Neural cell (in vitro differentiated cells): ENCODE data around the gene ATP6V0E2.

Source experiments
- EP300 ChIP-seq: fragments of 450-650 bp; conservative IDR thresholded peaks from 2 replicates; pipeline ENCODE4 v1.6.1; 2014; ENCODE audit warnings: antibody characterized with exemption, mild to moderate bottlenecking, moderate library complexity; ENCODE audit not compliant: poor library complexity, severe bottlenecking
- POLR2AphosphoS5 ChIP-seq: IDR thresholded peaks from 2 replicates; pipeline ENCODE4 v1.6.1; 2012
- REST ChIP-seq: IDR thresholded peaks from 2 replicates; pipeline ENCODE4 v1.6.1; 2012; ENCODE audit warnings: borderline replicate concordance
- SMC3 ChIP-seq: fragments of 450-650 bp; conservative IDR thresholded peaks from 2 replicates; pipeline ENCODE4 v1.6.1; 2014; ENCODE audit warnings: antibody characterized with exemption, mild to moderate bottlenecking, moderate library complexity; ENCODE audit not compliant: poor library complexity
- TAF1 ChIP-seq: IDR thresholded peaks from 2 replicates; pipeline ENCODE4 v1.6.1; 2012; ENCODE audit warnings: low read depth
- TF ChIP-seq, protein P1 (sequence below): fragments of 450-650 bp; IDR thresholded peaks from 2 replicates; pipeline ENCODE4 v1.5.1; 2014; ENCODE audit warnings: antibody characterized with exemption, mild to moderate bottlenecking, moderate library complexity; ENCODE audit not compliant: poor library complexity, severe bottlenecking

GRCh38 chr7:149830997-149831740, 42.6 kb upstream of the ATP6V0E2 start:
- TF ChIP-seq SMC3 (no peak), REST (no peak), EP300 (no peak), POLR2AphosphoS5 (no peak), TAF1 (no peak)
- TF ChIP-seq, protein P1, sequence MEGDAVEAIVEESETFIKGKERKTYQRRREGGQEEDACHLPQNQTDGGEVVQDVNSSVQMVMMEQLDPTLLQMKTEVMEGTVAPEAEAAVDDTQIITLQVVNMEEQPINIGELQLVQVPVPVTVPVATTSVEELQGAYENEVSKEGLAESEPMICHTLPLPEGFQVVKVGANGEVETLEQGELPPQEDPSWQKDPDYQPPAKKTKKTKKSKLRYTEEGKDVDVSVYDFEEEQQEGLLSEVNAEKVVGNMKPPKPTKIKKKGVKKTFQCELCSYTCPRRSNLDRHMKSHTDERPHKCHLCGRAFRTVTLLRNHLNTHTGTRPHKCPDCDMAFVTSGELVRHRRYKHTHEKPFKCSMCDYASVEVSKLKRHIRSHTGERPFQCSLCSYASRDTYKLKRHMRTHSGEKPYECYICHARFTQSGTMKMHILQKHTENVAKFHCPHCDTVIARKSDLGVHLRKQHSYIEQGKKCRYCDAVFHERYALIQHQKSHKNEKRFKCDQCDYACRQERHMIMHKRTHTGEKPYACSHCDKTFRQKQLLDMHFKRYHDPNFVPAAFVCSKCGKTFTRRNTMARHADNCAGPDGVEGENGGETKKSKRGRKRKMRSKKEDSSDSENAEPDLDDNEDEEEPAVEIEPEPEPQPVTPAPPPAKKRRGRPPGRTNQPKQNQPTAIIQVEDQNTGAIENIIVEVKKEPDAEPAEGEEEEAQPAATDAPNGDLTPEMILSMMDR: no peak
